GM21786 (cell line): ENCODE data around the gene CUL1.

Source experiments
- ATAC-seq: cut with Tn5 transposase; IDR thresholded peaks from one replicate; pipeline ENCODE4 v1.9.1; 2021; ENCODE audit not compliant: unreplicated experiment

Gene CUL1

DNA sequence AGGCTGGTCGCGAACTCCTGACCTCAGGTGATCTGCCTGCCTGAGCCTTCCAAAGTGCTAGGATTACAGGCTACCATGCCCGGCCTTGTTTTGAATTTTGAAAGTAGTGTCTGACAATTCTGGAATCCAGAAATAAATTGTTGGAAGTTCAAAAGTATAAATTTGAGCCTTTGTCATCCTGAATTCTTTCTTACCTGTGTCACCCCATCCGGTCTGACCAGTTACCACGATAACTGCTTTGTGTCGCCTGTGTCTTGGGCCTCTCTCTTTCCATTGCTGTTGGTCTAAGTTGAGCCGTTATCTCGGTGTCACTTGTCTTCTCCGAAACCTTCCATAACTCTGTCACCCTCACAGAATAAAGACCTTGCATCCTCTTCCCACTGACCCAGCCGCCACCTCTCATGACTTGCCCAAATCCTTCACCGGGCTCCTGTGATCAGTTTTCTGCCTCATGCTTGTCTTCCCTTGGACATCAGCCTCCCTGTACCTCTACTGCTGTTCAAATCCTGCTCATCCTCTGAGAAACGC lies 18.6 kb downstream of the CUL1 start:
- ATAC-seq: no peak

DNA sequence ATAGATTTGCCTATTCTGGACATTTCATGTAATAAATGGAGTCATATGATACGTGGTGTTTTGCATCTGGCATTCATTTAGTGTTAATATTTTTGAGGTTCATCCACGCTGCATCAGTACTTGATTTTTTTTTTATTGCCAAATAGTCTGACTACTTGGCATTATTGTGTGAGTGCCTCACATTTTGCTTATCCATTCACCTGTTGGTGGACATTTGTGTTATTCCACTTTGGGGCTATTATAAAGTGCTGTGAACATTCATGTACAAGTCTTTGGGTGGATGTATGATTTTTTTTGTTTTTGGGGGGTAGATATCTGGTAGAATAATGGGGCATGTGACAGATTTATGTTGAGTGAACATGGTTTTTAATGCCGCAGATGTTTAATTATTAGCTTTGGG lies 19.7 kb downstream of the CUL1 start:
- ATAC-seq: no peak

DNA sequence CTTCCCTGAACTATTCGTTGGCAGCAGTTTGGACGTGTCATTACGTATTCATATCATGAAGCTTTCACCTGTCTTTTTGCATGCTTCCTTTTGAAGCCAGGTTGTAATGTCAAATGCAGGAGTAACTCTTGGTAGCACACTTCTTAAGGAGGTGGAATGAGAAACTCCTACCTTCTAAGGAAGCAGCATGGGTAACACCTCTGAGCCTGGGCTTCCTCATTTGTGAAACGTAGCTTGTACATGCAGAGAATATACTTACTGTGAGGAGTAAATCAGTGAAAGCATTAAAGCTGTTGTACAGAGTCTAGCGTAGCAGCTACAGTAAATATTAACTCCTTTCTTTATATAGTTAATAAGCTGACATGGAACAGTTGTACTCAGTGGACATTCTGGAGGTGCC lies 21.1 kb downstream of the CUL1 start:
- ATAC-seq: no peak

DNA sequence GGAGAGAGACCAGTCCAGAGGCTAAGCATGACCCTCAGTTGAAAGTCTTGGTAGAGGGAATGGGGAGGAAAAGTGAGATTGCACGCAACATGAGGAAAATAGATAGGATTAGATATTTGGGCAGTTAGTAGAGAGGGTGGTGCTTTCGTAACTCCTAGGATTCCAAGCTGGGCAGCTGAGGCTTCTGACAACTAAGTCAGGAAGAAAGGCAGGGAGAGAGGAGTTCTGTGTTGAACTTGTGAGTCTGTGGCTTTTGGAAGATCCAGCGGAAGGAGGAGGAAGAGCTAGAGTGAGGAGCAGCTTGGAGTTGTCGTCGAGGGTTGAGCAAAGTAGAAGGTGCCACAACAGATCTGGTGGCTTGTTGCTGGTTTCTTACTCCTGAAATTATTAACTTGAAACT lies 21.8 kb downstream of the CUL1 start:
- no peak for ATAC-seq

DNA sequence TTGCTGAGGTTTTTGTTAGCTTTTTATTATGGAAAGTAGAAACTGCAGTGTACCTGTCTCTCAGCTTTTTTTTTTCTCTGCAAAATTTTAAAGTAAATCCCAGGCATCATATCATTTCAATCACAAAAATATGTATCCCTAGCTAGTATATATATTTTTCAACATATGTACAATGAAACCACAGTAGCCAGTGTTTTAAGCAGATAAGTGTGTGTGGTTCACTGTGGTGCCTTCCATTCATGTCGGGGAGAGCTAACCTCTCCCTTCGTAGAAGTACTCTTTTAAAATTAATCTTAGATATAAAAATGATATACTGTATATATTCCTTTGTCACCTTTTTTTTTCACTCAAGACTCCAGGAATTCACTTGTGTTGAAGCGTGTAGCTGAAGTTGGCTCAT lies 22.7 kb downstream of the CUL1 start:
- ATAC-seq: no peak

DNA sequence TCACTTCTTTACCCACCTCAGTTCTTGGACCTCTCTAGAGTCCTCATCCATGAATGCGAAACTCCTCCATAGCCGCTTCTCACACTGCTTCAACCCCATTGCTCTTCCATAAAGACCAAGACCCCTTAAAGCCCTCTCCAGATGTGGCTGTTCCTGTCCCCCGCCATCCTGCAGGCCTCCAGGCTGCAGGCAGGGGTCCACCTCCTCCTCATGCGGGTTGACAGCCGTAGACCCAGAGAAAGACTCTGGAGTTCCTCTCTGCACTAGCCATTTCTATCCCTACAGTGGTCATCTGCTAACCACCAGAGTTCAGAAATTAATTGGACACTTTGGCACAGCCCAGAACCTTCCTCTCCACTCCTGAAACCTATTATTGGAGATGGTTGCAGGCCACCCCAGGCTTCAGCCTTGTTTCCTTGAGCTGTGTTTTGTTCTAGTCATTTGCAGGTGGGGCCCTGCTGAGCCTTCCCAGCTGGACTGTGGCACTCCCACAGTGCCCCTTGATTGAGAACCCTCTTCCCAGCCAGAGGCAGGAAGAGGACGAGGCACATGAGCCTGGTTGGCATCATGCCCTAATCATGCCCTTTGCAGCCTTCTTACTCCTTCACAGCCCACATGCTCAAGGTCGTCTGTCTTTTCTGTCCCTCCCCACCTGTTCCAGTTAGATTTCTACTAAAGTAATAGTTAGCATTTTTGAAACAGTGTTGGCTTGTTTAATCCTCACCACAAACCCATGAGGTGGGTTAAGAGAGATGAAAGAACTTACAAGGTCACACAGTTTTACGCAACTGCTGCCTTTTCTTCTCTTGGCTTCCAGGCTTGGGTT lies 23.9 kb downstream of the CUL1 start:
- ATAC-seq: no peak

DNA sequence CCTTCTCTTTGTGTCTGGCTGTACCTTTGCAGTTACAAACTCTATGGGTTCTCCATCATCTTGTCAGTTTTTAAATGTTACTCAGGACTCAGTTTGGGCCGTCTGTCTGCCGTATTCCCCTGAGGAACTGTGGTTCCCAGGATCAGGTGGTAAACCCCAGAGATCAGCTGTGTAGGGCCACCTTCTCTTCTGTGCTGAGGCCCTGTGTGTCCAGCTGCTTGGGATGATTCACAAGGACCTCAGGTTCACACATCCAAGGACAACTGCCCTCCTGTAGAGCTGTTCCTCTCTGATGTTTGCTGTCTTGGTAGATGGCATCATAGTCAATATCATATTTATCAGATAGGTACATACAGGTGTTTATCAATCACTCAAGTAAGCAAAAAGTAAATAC lies 24.5 kb downstream of the CUL1 start:
- no peak for ATAC-seq

DNA sequence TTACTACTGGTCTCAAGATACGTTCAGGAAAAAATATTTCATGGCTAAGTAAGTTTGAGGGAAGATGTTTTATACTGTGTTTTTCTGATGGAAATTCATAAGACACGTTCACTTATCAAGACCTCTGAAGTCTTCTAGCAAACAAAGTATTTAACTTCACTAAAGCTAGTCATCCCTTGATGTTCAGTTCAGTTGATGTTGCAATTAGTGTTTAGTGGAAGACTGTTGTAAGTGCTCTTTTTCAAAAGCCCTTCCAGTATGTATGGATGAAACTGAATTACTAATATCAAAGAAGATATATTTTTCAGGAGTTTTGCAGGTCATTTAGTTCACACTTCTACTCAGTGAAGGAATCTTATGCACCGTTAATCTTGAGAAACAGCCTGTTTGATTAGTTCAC lies 25.1 kb downstream of the CUL1 start:
- ATAC-seq: no peak

DNA sequence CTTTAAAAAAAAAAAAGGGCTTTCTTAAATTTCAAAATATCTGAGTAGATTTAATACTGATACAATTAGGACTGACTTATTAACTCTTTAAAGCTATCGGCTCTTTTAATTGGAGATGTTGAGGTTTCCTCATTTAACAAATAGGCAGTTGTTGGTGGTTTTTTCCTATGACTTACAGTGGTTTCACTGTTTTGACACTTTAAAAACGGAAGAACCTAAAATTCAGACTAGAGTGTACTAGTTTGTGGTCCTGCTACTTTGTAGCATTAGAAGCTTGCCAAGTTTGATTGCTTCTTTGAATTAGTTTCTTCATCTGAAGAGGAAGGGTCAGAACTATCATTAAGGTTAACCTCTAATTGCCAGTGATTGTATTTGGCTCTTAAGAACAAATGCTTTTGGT lies 27.7 kb downstream of the CUL1 start:
- ATAC-seq: no peak

DNA sequence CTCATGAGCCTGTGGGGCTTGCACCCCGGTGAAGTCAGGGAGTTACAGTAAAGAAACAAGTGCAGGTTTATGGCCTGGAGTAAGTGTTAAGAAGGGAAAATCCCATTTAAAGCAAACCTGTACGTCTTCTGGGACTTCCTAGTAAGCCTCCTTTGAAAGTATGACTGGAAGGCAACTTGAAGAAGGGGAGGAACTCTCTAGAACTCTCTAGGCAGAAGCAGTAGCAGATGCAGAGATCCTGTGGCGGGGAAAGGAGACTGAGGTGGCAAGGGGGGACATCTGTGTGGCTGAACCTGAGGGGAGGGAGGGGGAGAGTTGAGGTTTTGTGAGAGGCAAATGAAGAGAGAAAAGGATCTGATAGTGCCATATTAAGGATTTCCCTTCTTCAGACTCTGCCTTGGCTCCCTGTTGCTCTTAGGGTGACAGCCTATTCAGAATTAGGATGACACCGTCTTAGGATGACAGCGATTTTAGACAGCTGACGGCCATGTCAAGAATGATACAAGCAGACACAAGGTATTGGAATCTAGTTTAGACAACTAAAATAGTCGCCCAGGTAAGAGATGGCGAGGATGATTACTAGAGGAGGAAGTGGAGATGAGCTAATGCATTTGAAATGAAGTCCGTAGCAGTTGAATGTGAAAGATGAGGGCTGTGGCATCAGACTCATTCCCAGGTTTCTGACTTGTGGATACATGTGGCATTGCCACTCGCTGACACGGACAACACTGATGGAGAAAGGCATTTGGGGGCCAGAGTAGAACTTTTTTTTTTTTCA lies 29.0 kb downstream of the CUL1 start:
- ATAC-seq: no peak

DNA sequence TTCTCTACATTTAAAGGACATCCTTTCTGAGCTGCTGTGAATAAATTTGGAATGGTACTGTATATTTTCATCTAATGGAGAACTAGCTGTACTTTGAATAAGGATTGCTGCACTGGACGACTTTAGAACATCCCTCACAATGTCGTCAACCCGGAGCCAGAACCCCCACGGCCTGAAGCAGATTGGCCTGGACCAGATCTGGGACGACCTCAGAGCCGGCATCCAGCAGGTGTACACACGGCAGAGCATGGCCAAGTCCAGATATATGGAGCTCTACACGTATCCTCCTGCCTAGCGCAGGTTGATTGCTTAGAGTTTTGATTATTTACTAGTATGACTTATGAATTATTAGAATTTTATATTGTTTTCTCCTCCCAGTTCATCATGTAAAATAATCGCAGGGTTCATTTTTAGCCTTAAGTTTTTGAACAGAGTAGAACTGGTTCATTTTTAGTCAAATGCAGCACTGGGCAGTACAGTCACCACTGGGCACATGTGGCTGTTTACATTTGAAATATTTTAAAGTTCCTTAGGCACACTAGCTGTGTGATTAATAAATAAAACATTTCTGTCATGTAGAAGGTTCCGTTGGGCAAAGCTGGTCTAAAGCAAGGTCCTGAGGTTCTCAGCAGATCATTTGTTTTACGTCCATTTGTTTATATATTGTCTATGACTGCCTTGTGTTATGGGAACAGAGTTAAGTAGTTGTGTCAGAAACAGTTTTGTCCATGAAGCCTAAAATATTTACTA lies 31.5 kb downstream of the CUL1 start:
- ATAC-seq: no peak

DNA sequence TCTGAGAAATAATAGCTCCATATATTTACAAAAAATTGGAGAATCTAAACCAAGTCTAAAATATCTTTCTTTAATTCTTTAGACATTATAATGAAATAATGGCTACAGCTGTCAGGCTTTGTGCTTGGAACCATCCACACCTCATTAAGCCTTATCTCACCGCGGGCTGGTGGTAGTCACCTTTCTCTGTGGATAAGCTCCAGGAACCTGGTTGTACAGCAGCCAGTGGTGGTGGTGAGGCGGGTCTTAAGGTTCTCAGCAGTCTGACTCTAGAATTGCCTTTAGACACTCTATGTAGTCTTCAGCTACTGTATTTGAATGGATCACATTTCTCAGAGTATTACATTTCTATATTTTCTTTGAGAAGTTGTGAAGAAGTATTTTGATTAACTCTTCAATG lies 34.2 kb downstream of the CUL1 start:
- no peak for ATAC-seq

DNA sequence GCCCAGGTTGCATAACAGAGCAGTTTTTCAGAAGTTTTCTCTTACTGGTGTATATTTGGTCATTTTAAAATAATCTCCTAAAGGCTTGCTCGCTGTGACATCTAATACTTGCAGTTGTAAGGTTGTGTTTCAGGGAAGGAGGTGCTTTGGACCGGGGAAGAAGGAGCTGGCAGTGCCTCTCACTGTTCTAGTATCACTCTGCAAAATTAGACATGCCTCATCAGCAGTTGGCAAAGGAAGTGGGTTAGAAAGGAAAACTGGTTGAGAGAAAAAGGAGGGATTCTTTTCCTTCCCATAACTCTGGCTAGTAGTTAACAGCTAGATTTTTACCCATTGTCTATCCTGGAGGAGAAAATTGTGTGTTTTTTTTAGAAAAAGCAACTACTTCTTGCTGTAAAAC lies 34.8 kb downstream of the CUL1 start:
- ATAC-seq: no peak

DNA sequence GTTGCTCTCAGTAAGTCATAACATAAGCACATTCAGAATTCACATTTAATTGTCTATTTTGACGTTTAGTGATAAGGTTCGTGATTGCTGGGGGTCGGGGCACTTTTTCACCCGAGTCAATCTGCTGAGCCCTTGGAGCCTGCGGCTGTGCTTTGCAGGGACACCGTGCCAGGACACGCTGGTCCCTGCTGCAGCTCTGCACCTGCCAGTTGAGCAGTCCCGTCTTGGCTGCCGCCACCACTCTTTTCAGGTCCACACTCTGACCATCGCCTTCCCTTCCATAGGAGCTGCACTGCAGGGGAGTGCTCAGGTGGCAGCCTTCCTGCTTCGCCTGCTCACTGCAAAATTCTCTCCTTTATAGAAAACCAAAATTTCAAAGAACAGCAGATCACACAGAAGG lies 36.4 kb downstream of the CUL1 start:
- ATAC-seq: no peak

DNA sequence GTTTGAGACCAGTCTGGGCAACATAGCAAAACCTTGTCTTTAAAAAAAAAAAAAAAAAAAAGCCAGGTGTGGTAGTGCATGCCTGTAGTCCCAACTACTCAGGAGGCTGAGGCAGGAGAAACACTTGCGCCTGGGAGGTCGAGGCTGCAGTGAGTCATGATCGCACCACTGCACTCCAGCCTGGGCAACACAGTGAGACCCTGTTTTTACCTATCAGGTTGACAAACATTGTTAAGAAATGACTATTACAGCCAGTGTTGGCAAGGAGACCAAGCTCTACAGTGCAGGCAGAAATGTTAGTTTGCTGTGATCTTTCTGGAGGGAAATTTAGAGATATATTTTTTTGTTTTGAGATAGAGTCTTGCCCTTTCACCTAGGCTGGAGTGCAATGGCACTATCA lies 37.3 kb downstream of the CUL1 start:
- no peak for ATAC-seq

DNA sequence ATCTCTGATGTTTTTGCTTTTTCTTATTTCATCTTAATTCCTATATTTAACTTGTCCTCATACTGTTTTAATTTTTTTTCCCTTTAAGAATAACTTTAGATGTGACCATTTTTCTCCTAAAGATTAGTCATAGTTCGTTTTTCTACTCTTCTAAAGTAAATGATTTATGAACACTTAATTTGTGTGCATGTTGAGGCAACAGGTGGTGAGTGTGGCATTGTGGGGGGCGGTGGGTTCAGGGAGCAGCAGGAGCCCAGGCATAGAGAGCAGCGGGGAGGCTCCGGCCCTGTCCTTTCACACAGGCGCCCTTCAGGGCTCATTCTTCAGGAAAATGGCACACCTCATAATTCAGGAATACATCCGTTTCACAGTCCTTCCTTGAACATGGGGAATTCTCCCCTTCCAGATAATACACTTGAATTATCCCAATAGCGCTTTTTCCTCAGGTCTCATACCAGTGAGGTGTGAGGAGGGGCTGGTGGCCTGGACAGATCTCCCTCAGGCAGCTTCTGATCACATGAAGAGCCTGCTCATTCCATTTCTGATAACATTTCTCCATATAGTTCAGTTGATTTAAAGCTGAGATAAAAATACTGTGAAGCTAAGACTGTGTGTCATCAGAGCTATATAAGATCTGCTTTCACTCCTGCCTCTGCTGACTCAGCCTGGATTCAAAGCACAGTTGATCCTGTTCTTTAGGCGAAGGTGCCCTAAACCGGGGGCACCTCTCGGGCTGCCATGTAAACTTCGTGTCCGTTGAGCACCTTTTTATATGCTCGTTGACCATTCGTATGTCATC lies 40.2 kb downstream of the CUL1 start:
- no peak for ATAC-seq

DNA sequence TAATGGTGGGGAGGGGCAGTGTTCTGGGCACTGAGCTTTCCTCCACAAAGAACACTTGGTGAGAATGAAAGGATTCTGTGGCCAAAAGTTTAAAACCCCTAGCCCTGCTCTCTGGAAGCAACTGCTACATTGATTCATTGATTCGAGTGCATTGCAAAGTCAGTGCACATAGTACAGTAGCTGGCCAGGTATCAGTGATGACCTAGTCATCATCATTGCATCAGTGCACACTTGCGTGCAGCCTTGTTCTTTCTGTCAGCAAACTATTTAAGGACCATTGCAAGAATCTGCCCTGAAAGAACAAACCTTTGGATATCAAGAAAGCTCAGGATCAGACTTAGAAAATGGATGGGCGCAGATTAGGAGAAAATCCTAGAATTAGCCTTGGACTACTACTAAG lies 47.4 kb downstream of the CUL1 start:
- no peak for ATAC-seq

DNA sequence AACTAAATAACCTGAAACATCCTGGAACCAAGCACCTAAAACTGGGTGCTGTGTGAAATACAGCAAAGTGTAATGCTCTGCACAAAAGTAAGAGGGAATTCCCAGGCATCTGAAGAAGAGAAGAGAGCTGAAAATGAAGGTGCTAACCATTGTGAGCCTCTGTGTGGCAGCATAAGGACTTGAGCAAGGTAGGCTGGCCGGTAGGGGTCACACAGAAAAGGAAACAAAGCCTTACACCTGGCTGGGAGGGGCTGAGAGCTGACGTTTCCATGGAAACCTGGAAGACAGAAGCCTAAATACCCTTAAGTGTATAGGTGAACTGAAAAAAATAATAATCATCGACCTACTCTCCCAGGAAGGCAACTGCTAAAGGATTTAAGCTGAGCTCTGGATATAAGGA lies 48.6 kb downstream of the CUL1 start:
- no peak for ATAC-seq

DNA sequence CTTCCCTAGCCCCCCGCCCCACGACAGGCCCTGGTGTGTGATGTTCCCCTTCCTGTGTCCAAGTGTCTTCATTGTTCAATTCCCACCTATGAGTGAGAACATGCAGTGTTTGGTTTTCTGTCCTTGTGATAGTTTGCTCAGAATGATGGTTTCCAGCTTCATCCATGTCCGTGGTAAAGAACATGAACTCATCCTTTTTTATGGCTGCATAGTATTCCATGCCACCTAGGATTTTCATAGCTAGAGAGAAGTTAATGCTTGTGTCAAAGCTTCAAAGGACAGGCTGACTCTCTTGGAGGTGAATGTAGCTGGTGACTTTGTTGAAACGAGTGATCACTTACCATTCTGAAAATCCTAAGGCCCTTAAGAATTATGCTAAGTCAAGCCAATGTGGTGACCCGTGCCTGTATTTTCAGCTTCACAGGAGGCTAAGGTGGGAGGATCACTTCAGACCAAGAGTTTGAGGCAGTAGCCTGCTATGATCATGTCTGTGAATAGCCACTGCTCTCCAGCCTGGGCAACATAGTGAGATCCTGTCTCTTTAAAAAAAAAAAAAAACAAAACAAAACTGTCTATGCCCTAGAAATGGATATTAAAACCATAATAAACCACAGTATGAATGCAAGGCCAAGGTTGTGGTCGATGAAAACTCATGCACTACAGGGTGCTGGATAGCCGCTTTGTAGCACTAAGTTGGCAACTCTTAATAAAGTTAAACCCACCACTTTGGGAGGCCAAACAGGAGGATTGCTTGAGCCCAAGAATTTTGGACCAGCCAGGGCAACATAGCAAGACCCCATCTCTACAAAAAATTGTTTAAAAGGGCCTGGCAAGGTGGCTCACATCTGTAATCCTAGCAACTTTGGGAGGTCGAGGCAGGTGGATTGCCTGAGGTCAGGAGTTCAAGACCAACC lies 52.0 kb downstream of the CUL1 start:
- no peak for ATAC-seq

DNA sequence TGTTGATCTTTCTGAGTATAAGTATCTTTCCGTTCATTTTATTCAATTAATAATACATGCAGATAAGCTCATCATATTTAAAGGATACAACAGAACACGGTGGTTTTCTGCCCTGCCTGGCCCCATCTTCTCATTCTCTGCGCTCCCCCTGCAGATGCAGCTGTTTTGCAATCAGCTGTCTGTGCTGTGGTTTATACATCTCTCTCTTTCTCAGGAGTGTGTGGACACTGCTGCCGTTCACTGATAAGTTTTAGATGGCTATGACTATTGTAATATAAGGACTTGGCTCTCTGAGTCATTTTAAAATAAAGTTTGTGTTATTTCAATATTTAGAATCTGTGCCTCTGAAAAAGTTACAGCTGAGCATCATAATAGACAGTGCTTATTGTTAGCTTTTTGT lies 54.5 kb downstream of the CUL1 start:
- ATAC-seq: no peak
